ENCODE measurements around the gene C4orf50.

The C4orf50 gene

GRCh38 chr4:6018331-6018730 lies at the start of gene C4orf50:
C4orf50 (minus strand) TSS chr4:6018431.
- no peak for DNase-seq (ENCODE audit: low read depth)
- no peak for TF ChIP-seq CTCF (IDR thresholded peaks at IDR 0.05; ENCODE audit: insufficient read depth, low read depth, low read length, missing control alignments)
- H3K4me3 ChIP-seq (ENCODE audit: low read length) = no peak within 1 kb of the TSS

DNA sequence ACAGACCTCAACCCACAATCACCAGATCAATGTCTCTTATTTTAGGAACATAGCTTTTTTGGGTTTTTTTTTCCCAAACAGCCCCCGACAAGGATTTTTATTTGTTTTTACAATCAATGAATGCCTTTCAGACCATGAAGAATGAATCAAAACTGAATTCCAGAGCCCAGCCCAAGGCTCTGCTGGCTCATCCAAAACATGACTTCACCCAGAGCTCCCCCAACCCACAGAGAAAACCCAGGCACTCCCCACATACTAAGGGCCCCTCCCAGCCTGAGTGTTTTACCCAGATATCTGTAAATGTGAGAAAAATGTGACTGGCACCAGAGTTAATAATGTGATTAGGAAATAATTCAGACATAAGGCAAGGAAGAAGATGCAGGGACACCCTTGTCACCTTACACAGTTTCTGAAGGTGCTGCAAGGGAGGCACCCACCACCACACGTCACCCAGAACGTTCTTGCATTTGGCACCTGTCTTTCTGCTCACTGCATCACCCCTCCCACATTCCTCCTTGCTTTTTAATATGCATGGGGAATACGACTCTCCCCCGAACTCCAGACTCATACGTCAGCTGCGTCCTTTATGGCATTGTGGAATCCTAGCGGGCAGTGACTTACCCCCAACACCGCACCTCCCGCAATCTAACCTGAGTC lies 47.8 kb upstream of the C4orf50 start:
- TF ChIP-seq CTCF (IDR thresholded peaks at IDR 0.05; ENCODE audit: insufficient read depth, low read depth, low read length, missing control alignments) = no peak
- DNase-seq (ENCODE audit: low read depth) = no peak
- H3K4me3 ChIP-seq (ENCODE audit: low read length) = no peak overlapping the region

DNA sequence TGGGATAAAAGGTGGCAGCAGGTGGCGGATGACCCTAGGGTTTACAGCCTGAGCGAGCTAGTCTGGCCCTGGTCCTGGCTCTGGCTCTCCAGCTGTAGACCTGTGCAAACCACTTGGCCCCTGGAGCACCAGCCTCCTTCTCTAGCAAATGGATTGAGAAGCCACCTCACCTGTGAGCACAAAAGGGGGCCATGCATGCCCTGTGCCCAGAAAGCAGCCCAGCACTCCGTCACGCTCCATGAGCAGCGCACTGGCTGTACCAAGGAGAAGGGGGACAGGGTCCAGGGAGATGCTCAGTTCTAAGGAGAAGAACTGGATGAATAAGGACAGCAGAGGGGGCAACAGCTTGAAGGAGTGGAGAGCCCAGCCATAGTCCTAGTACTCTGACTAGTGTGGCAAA lies 46.9 kb upstream of the C4orf50 start:
- no peak for TF ChIP-seq CTCF (IDR thresholded peaks at IDR 0.05; ENCODE audit: insufficient read depth, low read depth, low read length, missing control alignments)
- no peak for DNase-seq (ENCODE audit: low read depth)
- H3K4me3 ChIP-seq (ENCODE audit: low read length) = no peak overlapping the region

GRCh38 chr4:6064383-6064782 lies 46.2 kb upstream of the C4orf50 start:
- no peak for DNase-seq (ENCODE audit: low read depth)
- no peak for TF ChIP-seq CTCF (IDR thresholded peaks at IDR 0.05; ENCODE audit: insufficient read depth, low read depth, low read length, missing control alignments)

DNA sequence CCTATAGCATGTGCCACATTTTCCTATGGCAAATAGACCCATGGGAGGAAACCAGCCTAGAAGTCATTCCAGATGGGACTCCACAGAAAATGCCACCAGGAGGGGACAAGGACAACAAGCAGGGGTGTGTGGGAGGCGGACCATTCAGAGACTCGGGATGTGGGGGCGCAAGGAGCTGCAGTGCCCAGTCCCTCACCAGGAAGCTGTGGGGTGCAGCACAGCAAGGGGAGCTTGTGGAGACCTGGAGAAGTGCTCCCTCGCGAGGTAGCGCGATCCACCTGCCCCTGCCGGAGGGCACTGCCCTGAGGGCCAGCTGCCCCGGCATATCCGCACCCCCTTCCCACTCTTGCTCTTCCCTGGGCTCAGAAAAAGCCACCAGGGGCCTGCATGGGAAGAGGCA lies 45.5 kb upstream of the C4orf50 start:
- DNase-seq (ENCODE audit: low read depth) = no peak
- no peak overlapping the region for H3K4me3 ChIP-seq (ENCODE audit: low read length)
- TF ChIP-seq CTCF (IDR thresholded peaks at IDR 0.05; ENCODE audit: insufficient read depth, low read depth, low read length, missing control alignments) = no peak

More at GRCh38 chr4:6064383-6064782, 46.2 kb upstream of the C4orf50 start:
- H3K4me3 ChIP-seq (ENCODE audit: low read length) = no peak overlapping the region

GRCh38 chr4:6062133-6062532 lies 43.9 kb upstream of the C4orf50 start:
- no peak overlapping the region for H3K4me3 ChIP-seq (ENCODE audit: low read length)
- TF ChIP-seq CTCF (IDR thresholded peaks at IDR 0.05; ENCODE audit: insufficient read depth, low read depth, low read length, missing control alignments) = no peak
- no peak for DNase-seq (ENCODE audit: low read depth)

- DNase-seq (ENCODE audit: low read depth) = no peak
- no peak overlapping the region for H3K4me3 ChIP-seq (ENCODE audit: low read length)
Measured at GRCh38 chr4:6059375-6059805, 41.2 kb upstream of the C4orf50 start.

More at GRCh38 chr4:6059375-6059805, 41.2 kb upstream of the C4orf50 start:
- no peak for TF ChIP-seq CTCF (IDR thresholded peaks at IDR 0.05; ENCODE audit: insufficient read depth, low read depth, low read length, missing control alignments)

Measured in epithelial cell of esophagus (primary cell).